ENCODE results near the gene FREY1.

The FREY1 gene

DNA sequence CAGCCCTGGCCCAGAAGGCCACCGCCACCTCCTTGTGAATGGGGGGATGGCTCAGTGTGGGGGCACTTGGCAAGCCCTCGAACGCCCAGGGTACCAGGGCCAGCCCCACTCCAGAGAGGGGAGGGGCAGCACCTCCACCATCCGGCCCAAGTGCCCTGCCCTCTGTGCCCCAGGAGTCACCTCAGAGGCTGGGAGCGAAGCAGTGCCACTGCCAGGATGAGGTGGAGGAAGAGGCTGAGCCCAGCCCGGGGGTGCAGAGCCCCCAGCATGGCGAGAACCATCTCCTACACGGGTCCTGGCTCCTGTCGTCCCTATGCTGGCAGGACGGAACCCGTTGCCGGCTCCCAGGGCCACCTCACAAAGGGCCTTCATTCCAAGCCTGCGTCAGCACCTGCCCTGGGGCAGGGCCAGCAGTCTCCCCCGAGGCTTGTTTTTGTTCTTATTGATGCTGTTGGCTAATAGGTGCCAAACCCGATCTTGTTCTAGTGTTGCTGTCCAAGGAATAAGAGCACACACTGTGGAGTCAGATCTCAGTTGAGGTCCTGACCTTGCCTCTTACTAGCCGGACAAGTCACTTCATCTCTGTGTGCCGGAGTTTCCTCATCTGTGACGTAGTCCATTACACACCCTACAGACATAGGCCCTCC is at the start of gene FREY1:
TSS of gene FREY1 (minus strand) at position 307 of the 647 bp plus-strand sequence. CDS start at position 281, 26 bp downstream.
- in situ Hi-C loops (cut with MboI; ENCODE audit: low sequenced_read_pairs), result no loop called here

GRCh38 chr11:45949992-45950407 is 42.9 kb upstream of the FREY1 start:
- in situ Hi-C loops (cut with MboI; ENCODE audit: low sequenced_read_pairs), result no loop called here

DNA sequence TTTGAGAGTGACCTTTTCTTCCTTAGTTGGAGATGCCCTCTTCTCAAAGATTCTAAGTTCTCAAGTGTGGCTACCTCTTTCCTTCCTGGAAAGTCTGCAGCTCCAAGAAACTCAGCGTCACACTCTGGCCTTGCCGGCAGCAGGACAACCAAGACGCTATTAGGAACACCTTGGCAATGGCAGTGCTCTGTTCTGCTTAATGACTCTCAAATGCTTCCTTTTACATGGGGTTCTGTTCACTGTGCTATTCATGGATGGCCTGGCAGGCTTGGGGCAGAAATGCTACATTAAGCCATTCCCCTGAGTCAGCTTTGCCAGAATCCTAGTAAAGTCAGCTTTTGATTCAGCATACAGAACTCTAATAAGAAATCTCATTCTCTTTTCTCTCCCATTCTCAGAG is 41.3 kb upstream of the FREY1 start:
- in situ Hi-C loops (cut with MboI; ENCODE audit: low sequenced_read_pairs), result no loop called here

DNA sequence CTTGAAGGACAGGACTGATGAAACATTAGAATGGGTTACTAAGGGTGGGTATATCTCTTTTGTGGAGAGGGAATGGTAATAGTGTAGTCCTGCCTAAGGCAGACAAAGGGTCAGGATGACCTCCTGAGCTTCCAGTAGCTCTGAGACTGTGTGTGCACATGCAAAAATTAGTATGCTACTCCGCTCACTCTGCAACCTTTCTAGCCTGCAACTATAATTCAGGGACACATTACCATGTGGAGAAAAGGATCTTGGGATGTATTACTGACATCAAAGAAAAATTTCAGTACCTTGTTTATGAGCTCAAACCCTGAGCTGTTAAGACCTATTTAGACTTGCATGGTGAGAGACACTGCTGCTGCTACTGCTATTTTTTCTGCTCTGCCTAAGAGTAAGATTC is 40.8 kb upstream of the FREY1 start:
- in situ Hi-C loops (cut with MboI; ENCODE audit: low sequenced_read_pairs), result no loop called here

DNA sequence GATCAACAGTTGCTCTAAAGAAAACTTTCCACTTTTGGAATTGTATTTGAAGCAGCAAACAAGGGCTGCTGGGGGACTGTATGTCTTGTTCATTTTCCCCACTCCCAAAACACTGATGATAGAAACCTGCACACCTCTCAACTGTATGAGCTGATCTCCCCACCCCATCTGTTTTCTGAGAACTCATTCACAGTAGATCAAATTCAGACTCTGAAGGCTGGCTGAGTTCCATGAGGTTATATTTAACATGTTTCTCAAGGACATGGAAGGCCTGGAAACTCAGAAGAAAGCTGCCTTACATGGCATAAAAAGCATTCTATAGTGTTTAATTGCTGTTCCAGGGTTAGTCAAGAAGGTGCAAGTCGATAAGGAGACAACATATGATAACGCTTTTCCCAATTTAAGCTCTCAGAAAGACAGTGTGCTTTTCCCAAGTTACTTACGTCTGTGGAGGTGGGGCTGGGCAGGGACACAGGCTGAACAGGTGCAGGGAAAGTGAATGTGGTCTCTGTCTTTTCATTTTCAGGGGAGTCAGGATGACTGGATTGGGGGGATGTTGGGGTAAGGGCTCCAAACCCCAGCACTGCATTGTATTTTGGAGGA is 38.4 kb upstream of the FREY1 start:
- in situ Hi-C loops (cut with MboI; ENCODE audit: low sequenced_read_pairs), result no loop called here

DNA sequence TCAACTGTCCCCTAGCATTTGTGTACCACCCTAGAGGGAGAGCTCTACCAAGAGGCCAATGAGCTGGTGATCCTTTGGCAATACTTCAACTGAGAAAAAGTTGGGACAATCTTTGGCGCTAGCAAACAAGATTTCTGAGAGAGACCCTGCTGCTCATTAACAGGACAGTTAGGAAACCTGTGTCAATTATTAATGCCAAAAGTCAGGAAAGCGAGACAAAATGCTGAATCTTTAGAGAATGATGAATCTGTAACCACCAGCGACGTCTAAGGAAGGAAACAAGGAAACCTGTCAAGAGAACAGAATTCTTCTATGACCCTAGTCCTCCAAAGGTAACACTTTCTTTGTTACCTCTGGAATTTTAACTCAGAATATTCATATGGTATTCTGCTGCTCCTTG is 35.3 kb upstream of the FREY1 start:
- in situ Hi-C loops (cut with MboI; ENCODE audit: low sequenced_read_pairs), result no loop called here

DNA sequence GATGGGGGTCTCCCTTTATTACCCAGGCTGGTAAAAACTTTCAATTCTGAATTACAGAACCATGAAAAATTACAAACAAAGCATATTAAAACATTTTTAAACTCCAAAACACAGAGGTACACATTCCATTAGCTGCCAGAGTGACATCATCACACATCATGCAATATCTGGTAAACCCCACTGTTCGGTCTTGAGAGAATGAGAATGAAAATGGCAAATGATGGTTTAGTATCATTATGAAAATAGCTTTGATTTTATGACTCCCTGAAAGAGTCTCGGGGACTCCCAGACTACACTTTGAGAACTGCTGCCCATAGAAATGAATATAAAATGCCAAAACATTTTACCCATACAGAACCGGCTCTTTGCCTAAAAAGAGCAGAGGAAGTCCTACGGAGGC is 34.2 kb upstream of the FREY1 start:
- in situ Hi-C loops (cut with MboI; ENCODE audit: low sequenced_read_pairs), result no loop called here

DNA sequence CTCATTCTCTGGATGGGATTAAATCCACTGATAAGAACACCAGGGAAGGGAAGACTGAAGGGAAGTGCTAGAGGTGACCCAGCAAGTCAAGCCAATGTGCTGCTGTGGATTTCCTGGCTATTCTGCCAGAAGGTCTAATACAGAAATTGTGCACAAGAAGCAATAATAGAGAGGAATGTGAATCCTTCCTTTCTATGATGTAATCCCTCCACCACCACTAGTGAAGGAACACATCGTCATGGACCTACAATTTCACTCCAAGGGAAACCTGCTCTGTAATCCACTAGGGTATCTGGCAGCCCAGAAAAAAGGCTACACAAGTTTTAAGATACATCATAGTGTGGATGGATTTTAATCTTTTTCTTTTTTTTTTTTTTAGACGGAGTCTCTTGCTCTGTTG is 32.8 kb upstream of the FREY1 start:
- in situ Hi-C loops (cut with MboI; ENCODE audit: low sequenced_read_pairs), result no loop called here

- in situ Hi-C loops (cut with MboI; ENCODE audit: low sequenced_read_pairs), result no loop called here
Measured at GRCh38 chr11:45937916-45938315, 30.8 kb upstream of the FREY1 start.

- in situ Hi-C loops (cut with MboI; ENCODE audit: low sequenced_read_pairs), result no loop called here
Measured at GRCh38 chr11:45936511-45937054, 29.5 kb upstream of the FREY1 start.

DNA sequence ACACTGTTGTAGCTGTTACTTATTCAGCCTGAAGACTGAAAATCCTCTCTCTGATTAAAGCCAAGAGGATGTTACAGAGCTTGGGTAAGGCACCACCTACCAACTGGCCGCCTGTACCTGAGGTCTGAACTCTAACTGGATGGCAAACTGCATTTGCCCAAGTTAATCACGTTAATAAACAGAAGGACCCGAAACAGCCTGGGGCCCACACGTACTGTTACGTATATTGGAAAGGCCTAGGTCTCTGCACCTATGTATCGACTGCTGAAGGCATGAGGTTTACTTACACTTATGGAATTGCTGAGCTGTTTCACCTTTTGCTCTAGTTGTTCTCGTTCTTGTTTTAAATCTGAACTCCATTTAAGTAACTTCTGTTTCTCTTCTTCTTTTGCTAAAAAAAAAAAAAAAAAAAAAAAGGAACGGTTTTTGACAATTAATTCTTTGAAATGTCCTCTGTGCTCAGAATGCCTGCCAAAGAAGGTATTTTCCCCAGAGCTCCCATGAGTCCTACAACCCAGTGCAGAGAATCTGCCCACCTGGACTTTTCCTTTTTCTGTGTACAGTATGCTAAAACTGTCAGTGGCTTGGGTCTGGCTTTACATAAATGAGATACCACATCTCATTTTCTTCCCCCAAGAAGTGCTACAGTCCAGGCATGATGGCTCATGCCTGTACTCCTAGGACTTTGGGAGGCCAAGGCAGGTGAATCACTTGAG is 28.4 kb upstream of the FREY1 start:
- in situ Hi-C loops (cut with MboI; ENCODE audit: low sequenced_read_pairs), result no loop called here

- in situ Hi-C loops (cut with MboI; ENCODE audit: low sequenced_read_pairs), result no loop called here
Measured at GRCh38 chr11:45934580-45935318, 27.7 kb upstream of the FREY1 start.

GRCh38 chr11:45933846-45934579 is 26.9 kb upstream of the FREY1 start:
- in situ Hi-C loops (cut with MboI; ENCODE audit: low sequenced_read_pairs), result no loop called here

- in situ Hi-C loops (cut with MboI; ENCODE audit: low sequenced_read_pairs), result no loop called here
Measured at GRCh38 chr11:45933131-45933831, 26.2 kb upstream of the FREY1 start.

DNA sequence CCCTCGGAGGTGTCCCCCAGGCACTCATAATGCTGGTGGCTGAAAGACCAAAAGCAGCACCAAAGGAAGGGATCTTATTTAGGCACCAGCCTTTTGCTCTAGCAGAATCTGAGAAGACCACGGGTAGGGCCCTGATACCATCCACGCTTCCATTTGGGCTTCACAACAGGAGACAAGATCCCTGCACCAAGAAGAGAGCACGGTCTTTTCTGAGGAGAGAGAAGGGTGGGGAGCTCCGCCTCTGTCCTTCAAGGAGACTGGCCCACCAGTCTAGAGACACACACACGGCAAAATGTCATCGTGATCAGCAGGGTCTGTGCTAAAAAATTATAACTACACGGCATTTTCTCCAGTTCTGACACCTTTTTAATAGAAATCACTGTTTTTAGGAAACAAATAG is 25.1 kb upstream of the FREY1 start:
- in situ Hi-C loops (cut with MboI; ENCODE audit: low sequenced_read_pairs), result no loop called here

DNA sequence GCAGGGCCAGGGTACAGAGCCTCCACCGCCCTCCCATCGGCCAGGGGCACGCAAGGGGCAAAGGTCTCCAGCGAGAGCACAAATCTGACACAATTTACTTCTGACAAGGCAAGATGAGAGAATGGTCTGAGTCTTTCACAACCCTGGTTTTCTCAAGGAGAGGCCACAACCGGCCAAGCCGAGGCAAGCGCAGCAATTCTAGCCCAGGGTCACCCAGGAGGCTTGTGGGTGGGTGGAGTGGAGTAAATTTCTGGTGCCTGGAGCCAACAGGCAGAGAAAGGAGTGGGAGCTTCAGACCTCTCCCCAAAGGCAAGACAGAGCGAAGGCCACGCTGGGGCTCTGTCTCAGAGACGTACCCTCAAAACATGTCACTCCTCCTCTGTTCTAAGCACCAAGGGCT is 24.7 kb upstream of the FREY1 start:
- in situ Hi-C loops (cut with MboI; ENCODE audit: low sequenced_read_pairs), result no loop called here

DNA sequence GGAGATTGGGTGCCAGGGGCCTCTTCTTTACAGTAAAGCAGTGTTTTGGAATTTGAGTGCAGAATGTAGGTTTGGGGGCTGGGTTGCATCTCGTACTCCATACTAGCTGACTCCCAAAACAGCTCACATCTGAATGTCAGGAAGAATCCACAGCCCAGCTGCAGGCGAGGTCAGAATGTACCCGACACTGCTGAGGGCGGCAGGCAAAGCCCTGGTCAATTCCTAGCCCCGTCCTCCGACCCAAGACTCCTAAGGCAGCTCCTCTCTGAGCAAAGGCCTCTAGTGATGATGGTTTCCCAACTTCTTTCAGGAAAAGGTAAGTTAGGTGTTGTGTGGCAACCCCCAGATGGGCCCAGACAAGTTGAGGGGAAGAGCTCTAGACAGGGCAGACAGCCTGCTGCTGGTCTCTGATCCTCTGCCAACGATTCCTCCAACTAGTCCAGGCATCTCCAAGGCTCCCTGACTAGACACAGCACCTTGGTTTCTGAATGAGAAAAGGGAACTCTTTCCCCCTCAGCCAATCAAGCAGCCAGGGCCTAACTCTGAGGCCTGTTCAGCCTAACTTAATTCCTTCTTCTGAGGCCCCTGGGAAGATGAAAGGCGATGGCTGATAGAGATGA is 24.0 kb upstream of the FREY1 start:
- in situ Hi-C loops (cut with MboI; ENCODE audit: low sequenced_read_pairs), result no loop called here

DNA sequence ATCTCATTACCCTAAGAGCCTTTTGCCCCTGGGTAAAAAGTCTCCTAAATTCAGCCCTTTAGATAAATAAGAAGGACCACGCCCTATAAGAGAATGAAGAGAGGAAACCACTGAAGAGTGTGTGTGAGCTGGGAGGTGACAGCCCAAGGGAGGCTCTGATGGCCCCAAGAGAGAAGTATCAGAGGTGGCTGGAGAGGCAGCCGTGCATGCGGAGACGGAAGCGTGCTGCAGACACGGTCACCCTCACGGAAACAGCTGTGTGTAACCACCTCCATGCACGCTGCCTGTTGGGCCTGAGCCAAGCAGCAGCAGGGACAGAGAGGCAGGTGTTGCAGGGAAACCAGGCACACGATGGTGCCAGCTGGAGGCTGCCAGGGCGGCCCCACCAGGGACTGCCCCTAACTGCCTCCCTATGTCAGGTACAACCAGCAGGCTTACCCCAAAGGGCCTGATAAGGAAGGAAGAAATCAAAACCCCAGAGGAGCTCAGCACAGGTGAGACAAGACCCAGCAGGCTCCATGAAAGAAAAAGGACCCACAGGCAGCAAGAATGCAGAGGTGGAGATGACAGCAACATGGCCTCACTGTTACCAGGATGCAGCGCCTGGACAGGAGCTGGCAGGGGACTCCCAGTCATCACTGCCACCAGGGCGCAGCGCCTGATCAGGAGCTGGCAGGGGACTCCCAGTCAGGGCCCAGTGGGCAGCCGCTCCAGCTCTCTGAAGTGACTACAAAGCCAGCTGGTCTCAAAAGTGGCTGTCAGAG is 23.1 kb upstream of the FREY1 start:
- in situ Hi-C loops (cut with MboI; ENCODE audit: low sequenced_read_pairs), result no loop called here

DNA sequence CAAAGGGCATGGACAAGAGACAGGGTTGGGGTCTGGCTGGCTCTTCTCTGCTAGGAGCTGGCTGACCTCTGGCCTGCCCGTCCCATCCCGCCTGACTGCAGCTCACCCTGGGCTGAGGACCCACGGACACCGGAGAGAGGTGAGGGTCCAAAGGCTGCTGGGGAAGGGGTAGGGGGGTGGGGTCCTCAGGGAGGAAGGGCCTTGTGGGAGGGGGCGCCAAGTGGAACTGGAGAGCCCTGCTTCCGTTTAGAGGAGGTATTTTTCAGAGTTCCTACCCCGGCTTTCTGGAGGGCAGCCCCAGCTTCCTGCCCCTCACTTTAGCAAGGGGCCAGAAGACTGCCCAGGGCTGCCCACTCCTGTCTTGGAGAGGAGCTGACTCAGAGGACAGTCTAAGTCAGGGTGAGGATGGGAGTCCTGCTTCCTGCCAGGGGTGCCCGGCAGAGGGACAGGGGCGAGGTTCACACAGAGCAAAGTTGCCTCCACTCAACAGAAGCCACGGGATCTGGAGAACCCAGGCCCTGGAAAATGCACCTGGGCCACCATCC is 22.5 kb upstream of the FREY1 start:
- in situ Hi-C loops (cut with MboI; ENCODE audit: low sequenced_read_pairs), result no loop called here

Measured in HL-60/S4 treated with phorbol 12-myristate 13-acetate at 8.2 ng/mL for 4 days and 3 days (cell line).